OCI-LY1 (cell line): ENCODE results near the gene METTL1.
A peak's percentile ranks its signal among the peaks of the same experiment; 100 is the strongest.

ENCODE experiments used
- H2AFZ ChIP-seq: fragments of 200-600 bp; sonication (generic), shearing (Covaris generic); 2 replicates; pipeline ENCODE4 v1.6.0; 2014; ENCODE audit warnings: antibody characterized with exemption, mild to moderate bottlenecking, low read length
- H3F3A ChIP-seq: fragments of 200-600 bp; sonication (generic), shearing (Covaris generic); 2 replicates; pipeline ENCODE4 v1.6.0; 2014; ENCODE audit warnings: mild to moderate bottlenecking, antibody characterized with exemption, low read length, moderate library complexity; ENCODE audit not compliant: insufficient read depth
- H3K27ac ChIP-seq: fragments of 200-600 bp; sonication (generic); 2 replicates; pipeline ENCODE4 v1.5.1; 2014; ENCODE audit warnings: low read length, mixed run types, mild to moderate bottlenecking, low read depth; ENCODE audit not compliant: poor library complexity, severe bottlenecking
- H3K27me3 ChIP-seq: fragments of 200-600 bp; sonication (generic); 2 replicates; pipeline ENCODE4 v1.6.0; 2014; ENCODE audit warnings: antibody characterized with exemption, mild to moderate bottlenecking, low read length, moderate library complexity; ENCODE audit not compliant: insufficient read depth
- H3K36me3 ChIP-seq: fragments of 200-600 bp; sonication (generic); 2 replicates; pipeline ENCODE4 v1.6.1; 2014; ENCODE audit warnings: mild to moderate bottlenecking, antibody characterized with exemption, low read length, moderate library complexity, mixed read lengths; ENCODE audit not compliant: insufficient read depth
- H3K4me1 ChIP-seq: fragments of 200-600 bp; sonication (generic); 2 replicates; pipeline ENCODE4 v1.5.1; 2014; ENCODE audit warnings: mild to moderate bottlenecking, low read length, moderate library complexity; ENCODE audit not compliant: insufficient read depth, severe bottlenecking
- H3K4me2 ChIP-seq: fragments of 200-600 bp; sonication (generic), shearing (Covaris generic); 2 replicates; pipeline ENCODE4 v1.6.1; 2014; ENCODE audit warnings: low read length
- H3K4me3 ChIP-seq: fragments of 200-600 bp; sonication (generic); 2 replicates; pipeline ENCODE4 v1.5.1; 2014; ENCODE audit warnings: low read length, low read depth, mild to moderate bottlenecking, mixed read lengths; ENCODE audit not compliant: poor library complexity, severe bottlenecking
- H3K79me2 ChIP-seq: fragments of 200-600 bp; shearing (Covaris generic); 2 replicates; pipeline ENCODE4 v1.6.1; 2016; ENCODE audit warnings: mixed run types, low read length, mixed read lengths; ENCODE audit not compliant: insufficient read depth
- H3K9ac ChIP-seq: fragments of 200-600 bp; sonication (generic), shearing (Covaris generic); 2 replicates; pipeline ENCODE4 v1.6.1; 2014; ENCODE audit warnings: mild to moderate bottlenecking, low read length, mixed read lengths
- H3K9me2 ChIP-seq: fragments of 200-600 bp; sonication (generic), shearing (Covaris generic); 2 replicates; pipeline ENCODE4 v1.6.1; 2014; ENCODE audit warnings: low read depth, mild to moderate bottlenecking, low read length, mixed read lengths
- H3K9me3 ChIP-seq: fragments of 200-600 bp; shearing (Covaris generic); 2 replicates; pipeline ENCODE4 v1.6.1; 2014; ENCODE audit warnings: low read length, mixed read lengths
- H4K20me1 ChIP-seq: fragments of 200-600 bp; sonication (generic), shearing (Covaris generic); 2 replicates; pipeline ENCODE4 v1.6.0; 2016; ENCODE audit warnings: mild to moderate bottlenecking, low read length; ENCODE audit not compliant: insufficient read depth
- EZH2 ChIP-seq: fragments of 200-600 bp; sonication (generic), shearing (Covaris generic); IDR thresholded peaks from 2 replicates; pipeline ENCODE4 v1.8.0; 2017; ENCODE audit warnings: borderline replicate concordance, mixed run types, mild to moderate bottlenecking, antibody characterized with exemption, low read length, moderate library complexity, mixed read lengths
- TF ChIP-seq, protein P1 (sequence below): fragments of 200-600 bp; sonication (generic), shearing (Covaris generic); IDR thresholded peaks from 2 replicates; pipeline ENCODE4 v1.5.1; 2017; ENCODE audit warnings: mild to moderate bottlenecking, antibody characterized with exemption, low read length, moderate library complexity, mixed read lengths

METTL1 gene

DNA sequence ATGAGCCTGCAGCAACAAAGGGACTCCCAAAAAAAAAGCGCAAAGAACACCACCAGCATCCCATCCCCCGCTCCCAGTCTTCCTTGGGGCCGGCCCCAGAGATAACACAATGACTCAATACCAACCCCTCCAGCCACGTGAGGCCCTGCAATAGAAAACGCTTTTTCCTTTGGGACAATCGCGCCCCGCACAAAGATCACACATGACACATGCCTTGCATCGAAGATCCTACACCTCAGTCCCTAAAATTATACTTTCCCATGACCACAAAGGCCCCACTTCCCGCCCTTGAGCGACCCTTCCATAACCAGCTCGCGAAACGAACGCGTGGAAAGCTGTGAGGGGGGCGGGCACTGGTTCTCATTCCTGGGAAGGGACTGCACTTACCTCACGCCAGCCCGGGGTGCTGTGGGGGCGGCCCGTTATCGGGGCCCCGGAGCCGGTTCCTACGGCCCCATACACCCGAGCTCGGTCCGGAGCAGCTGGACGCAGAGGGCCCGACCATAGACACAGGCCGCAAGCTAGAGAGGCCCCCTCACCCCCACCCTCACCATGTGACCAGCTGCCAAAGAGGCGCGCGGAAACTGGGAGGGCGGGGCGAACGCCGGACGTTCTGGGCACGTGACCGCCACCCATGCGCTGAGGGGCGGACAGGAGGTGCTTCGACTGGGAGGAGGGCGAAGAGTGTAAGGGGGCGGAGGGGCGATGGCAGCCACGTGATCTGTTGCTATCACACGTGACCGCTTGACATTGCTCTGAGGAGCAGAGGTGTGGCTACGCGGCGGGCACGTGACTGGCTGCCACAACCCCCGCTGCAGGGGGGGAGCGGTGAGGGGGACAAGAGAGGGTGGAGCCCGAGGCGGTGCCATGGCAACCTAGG is 19.9 kb downstream of the METTL1 start, which contains the start of gene CDK4:
CDK4 (minus strand) TSS at position 523 of the 880 bp plus-strand sequence. CDS start 593 bp downstream, outside the sequence.
- Histone ChIP-seq H3K27me3 (no peaks in the 10 kb centered on the region), H3K9ac (peak within 1 kb of the TSS; percentile 99), H2AFZ (no peak within 1 kb of the TSS), H3K9me2 (no peaks in the 10 kb centered on the region), H4K20me1 (no peaks in the 10 kb centered on the region), H3F3A (no peaks in the 10 kb centered on the region), H3K4me3 (peak within 1 kb of the TSS; percentile 96), H3K27ac (peak within 1 kb of the TSS; percentile 64), H3K36me3 (peaks cover 41% of the 10 kb centered on the region), H3K4me2 (peak within 1 kb of the TSS; percentile 98), H3K79me2 (peaks cover 21% of the 10 kb centered on the region), H3K4me1 (peaks cover 47% of the 10 kb centered on the region), H3K9me3 (no peaks in the 10 kb centered on the region)
- no peak for TF ChIP-seq EZH2
- TF ChIP-seq, protein P1, sequence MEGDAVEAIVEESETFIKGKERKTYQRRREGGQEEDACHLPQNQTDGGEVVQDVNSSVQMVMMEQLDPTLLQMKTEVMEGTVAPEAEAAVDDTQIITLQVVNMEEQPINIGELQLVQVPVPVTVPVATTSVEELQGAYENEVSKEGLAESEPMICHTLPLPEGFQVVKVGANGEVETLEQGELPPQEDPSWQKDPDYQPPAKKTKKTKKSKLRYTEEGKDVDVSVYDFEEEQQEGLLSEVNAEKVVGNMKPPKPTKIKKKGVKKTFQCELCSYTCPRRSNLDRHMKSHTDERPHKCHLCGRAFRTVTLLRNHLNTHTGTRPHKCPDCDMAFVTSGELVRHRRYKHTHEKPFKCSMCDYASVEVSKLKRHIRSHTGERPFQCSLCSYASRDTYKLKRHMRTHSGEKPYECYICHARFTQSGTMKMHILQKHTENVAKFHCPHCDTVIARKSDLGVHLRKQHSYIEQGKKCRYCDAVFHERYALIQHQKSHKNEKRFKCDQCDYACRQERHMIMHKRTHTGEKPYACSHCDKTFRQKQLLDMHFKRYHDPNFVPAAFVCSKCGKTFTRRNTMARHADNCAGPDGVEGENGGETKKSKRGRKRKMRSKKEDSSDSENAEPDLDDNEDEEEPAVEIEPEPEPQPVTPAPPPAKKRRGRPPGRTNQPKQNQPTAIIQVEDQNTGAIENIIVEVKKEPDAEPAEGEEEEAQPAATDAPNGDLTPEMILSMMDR: no peak

DNA sequence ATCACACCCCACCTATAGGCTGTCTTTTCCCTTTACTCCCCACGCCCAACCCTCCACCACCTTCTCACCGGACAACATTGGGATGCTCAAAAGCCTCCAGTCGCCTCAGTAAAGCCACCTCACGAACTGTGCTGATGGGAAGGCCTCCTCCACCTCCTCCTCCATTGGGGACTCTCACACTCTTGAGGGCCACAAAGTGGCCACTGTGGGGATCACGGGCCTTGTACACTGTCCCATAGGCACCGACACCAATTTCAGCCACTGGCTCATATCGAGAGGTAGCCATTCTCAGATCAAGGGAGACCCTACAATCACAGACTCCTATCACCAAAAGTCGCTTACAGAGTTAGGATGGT is 20.5 kb downstream of the METTL1 start:
- no peaks in the 10 kb centered on the region for H3K27me3 ChIP-seq
- no peak overlapping the region for H2AFZ ChIP-seq
- TF ChIP-seq, protein P1: no peak
- no peak for TF ChIP-seq EZH2
- no peaks in the 10 kb centered on the region for H3K9me2 ChIP-seq
- H3K79me2 ChIP-seq: peaks cover 21% of the 10 kb centered on the region
- no peaks in the 10 kb centered on the region for H3K9me3 ChIP-seq
- no peaks in the 10 kb centered on the region; the same call in 1 of the 2 replicates for H3F3A ChIP-seq
- H3K27ac ChIP-seq: peak overlapping the region; percentile 59
- H3K4me2 ChIP-seq: peak overlapping the region; percentile 98
- H3K36me3 ChIP-seq: peaks cover 46% of the 10 kb centered on the region
- peaks cover 41% of the 10 kb centered on the region for H3K4me1 ChIP-seq
- peak overlapping the region; percentile 96 for H3K4me3 ChIP-seq
- H4K20me1 ChIP-seq: no peaks in the 10 kb centered on the region
- peak overlapping the region; percentile 99 for H3K9ac ChIP-seq

DNA sequence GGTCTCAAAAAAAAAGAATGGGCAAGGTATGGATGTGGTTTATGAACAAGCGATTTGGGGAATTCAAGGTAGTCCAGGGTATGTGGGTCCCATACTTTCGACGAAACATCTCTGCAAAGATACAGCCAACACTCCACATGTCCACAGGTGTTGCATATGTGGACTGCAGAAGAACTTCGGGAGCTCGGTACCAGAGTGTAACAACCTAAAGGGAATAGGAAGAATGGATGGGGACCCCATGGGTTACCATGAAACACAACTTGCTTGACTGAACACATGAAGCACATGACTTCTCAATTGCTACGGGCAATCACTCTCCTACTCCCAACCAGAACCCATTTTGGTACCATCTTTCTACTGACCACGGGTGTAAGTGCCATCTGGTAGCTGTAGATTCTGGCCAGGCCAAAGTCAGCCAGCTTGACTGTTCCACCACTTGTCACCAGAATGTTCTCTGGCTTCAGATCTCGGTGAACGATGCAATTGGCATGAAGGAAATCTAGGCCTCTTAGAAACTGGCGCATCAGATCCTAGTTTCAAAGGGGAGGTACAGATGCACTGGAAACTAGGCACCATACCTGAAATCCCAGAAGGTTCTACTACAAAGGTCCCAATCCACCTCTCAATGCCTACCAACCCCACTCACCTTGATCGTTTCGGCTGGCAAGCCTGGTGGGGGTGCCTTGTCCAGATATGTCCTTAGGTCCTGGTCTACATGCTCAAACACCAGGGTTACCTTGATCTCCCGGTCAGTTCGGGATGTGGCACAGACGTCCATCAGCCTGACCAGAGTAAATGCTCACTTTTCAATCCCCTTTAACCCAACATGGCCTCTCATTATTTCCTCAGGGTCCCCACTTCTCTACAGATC is 21.1 kb downstream of the METTL1 start:
- H3K9ac ChIP-seq: peak overlapping the region; percentile 99
- H3K27me3 ChIP-seq: no peaks in the 10 kb centered on the region
- no peaks in the 10 kb centered on the region for H4K20me1 ChIP-seq
- peak overlapping the region; percentile 98 for H3K4me2 ChIP-seq
- H3K4me1 ChIP-seq: peaks cover 41% of the 10 kb centered on the region
- H3K4me3 ChIP-seq: peak overlapping the region; percentile 96
- H3F3A ChIP-seq: no peaks in the 10 kb centered on the region; the same call in 1 of the 2 replicates
- H3K9me3 ChIP-seq: no peaks in the 10 kb centered on the region
- TF ChIP-seq EZH2: no peak
- TF ChIP-seq, protein P1: no peak
- peaks cover 50% of the 10 kb centered on the region for H3K36me3 ChIP-seq
- H2AFZ ChIP-seq: no peak overlapping the region
- peak overlapping the region; percentile 59 for H3K27ac ChIP-seq
- peaks cover 21% of the 10 kb centered on the region for H3K79me2 ChIP-seq
- no peaks in the 10 kb centered on the region for H3K9me2 ChIP-seq
